Neuronal stem cell (in vitro differentiated cells): Measurements from ENCODE around the gene SEMA6A.

Experiments
- DNase-seq: peaks from one replicate; pipeline ENCODE4 v3.0.0-alpha.2; 2013; ENCODE audit warnings: low spot score
- H2AFZ ChIP-seq: one replicate; pipeline ENCODE4 v1.6.1; 2013; ENCODE audit warnings: mild to moderate bottlenecking, low read length, inconsistent platforms
- H2AK5ac ChIP-seq: 2 replicates; pipeline ENCODE4 v1.6.1; 2013; ENCODE audit warnings: low read depth, mild to moderate bottlenecking, inconsistent platforms, low read length, moderate library complexity, mixed read lengths
- H2BK120ac ChIP-seq: 2 replicates; pipeline ENCODE4 v1.6.1; 2013; ENCODE audit warnings: low read depth, mild to moderate bottlenecking, inconsistent platforms, low read length, moderate library complexity, mixed read lengths
- H2BK12ac ChIP-seq: one replicate; pipeline ENCODE4 v1.6.1; 2013; ENCODE audit warnings: low read length, inconsistent platforms
- H2BK15ac ChIP-seq: 2 replicates; pipeline ENCODE4 v1.6.1; 2013; ENCODE audit warnings: mild to moderate bottlenecking, low read length, inconsistent platforms, mixed read lengths
- H2BK5ac ChIP-seq: one replicate; pipeline ENCODE4 v1.6.1; 2013; ENCODE audit warnings: inconsistent platforms, mild to moderate bottlenecking, low read length, moderate library complexity
- H3K14ac ChIP-seq: one replicate; pipeline ENCODE4 v1.6.1; 2013; ENCODE audit warnings: low read length, inconsistent platforms
- H3K18ac ChIP-seq: 2 replicates; pipeline ENCODE4 v1.6.1; 2013; ENCODE audit warnings: low read length, inconsistent platforms
- H3K23ac ChIP-seq: 2 replicates; pipeline ENCODE4 v1.6.1; 2013; ENCODE audit warnings: low read depth, mild to moderate bottlenecking, mixed read lengths, low read length, inconsistent platforms; ENCODE audit not compliant: poor library complexity
- H3K27ac ChIP-seq: replicated peaks from 3 replicates; pipeline ENCODE4 v1.5.1; 2013; ENCODE audit warnings: low read length, inconsistent platforms
- H3K27me3 ChIP-seq, 3 experiments: 2 replicates each; pipeline ENCODE4 v1.6.1; 2013; ENCODE audit warnings: low read length in 3 of 3, mild to moderate bottlenecking in 2 of 3, inconsistent platforms in 1 of 3, low read depth in 1 of 3, mixed read lengths in 1 of 3, moderate library complexity in 1 of 3; ENCODE audit not compliant: control insufficient read depth in 3 of 3, insufficient read depth in 3 of 3
- H3K36me3 ChIP-seq, 2 donors: replicated peaks in 1 of 2; 2 replicates each; pipeline ENCODE4 v1.6.1; 2013; ENCODE audit warnings: low read length in 2 of 2; ENCODE audit not compliant: control insufficient read depth in 2 of 2, insufficient read depth in 2 of 2
- H3K4ac ChIP-seq: 2 replicates; pipeline ENCODE4 v1.6.1; 2013; ENCODE audit warnings: inconsistent platforms, mild to moderate bottlenecking, low read length, moderate library complexity
- H3K4me1 ChIP-seq, 2 donors: 1 replicate in 1 of 2; 2 replicates in 1 of 2; pipeline ENCODE4 v1.6.1; 2013; ENCODE audit warnings: low read length in 2 of 2, low read depth in 1 of 2; ENCODE audit not compliant: control insufficient read depth in 2 of 2, insufficient read depth in 1 of 2
- H3K4me2 ChIP-seq: one replicate; pipeline ENCODE4 v1.6.1; 2013; ENCODE audit warnings: mild to moderate bottlenecking, low read length, inconsistent platforms; ENCODE audit not compliant: insufficient read depth, poor library complexity, severe bottlenecking
- H3K4me3 ChIP-seq, 2 donors: 2 replicates each; pipeline ENCODE4 v1.5.1; 2013; ENCODE audit warnings: low read length in 2 of 2, mild to moderate bottlenecking in 2 of 2, inconsistent platforms in 1 of 2, moderate library complexity in 1 of 2
- H3K79me1 ChIP-seq: one replicate; pipeline ENCODE4 v1.6.1; 2013; ENCODE audit warnings: low read depth, mild to moderate bottlenecking, inconsistent platforms, low read length, moderate library complexity
- H3K9ac ChIP-seq: one replicate; pipeline ENCODE4 v1.6.1; 2013; ENCODE audit warnings: mild to moderate bottlenecking, low read depth, low read length, inconsistent platforms; ENCODE audit not compliant: poor library complexity
- H3K9me3 ChIP-seq, 2 donors: replicated peaks in 1 of 2; 2 replicates each; pipeline versions ENCODE3 to v1.6.1; 2013; ENCODE audit warnings: low read length in 2 of 2, mild to moderate bottlenecking in 2 of 2, inconsistent platforms in 1 of 2, low read depth in 1 of 2, mixed read lengths in 1 of 2, moderate library complexity in 1 of 2; ENCODE audit not compliant: control insufficient read depth in 2 of 2, insufficient read depth in 1 of 2
- H4K8ac ChIP-seq: one replicate; pipeline ENCODE4 v1.6.1; 2013; ENCODE audit warnings: low read depth, mild to moderate bottlenecking, inconsistent platforms, low read length, moderate library complexity
- H4K91ac ChIP-seq: one replicate; pipeline ENCODE4 v1.6.1; 2013; ENCODE audit warnings: low read length, low read depth, mild to moderate bottlenecking, inconsistent platforms; ENCODE audit not compliant: poor library complexity
- WGBS, 2 donors: extraction: QIAGEN DNeasy Blood & Tissue Kit; methylation state at CpG; one replicate each; pipeline ENCODE4 v1.1.7; 2013; ENCODE audit warnings: missing lambda C conversion rate in 2 of 2, mixed read lengths in 1 of 2; ENCODE audit not compliant: insufficient read length in 2 of 2, insufficient replicate concordance in 1 of 2; ENCODE audit errors: extremely low coverage in 2 of 2; 5-methylcytosine and 5-hydroxymethylcytosine counted together

The SEMA6A gene

GRCh38 chr5:116616876-116617275 is 42.3 kb upstream of the SEMA6A start:
- Histone ChIP-seq H3K4me2 (no peak overlapping the region), H3K9ac (no peak overlapping the region), H4K91ac (no peak overlapping the region), H3K27ac (no peak overlapping the region), H3K14ac (no peak overlapping the region), H2BK120ac (no peak overlapping the region), H2BK15ac (no peak overlapping the region), H3K27me3 (no peaks in the 10 kb centered on the region), H2BK5ac (no peak overlapping the region), H3K9me3 (no peaks in the 10 kb centered on the region), H3K4me3 (no peak overlapping the region), H2AK5ac (no peak overlapping the region), H3K4ac (no peak overlapping the region), H3K36me3 (no peaks in the 10 kb centered on the region), H3K4me1 (peaks cover 4 to 7% of the 10 kb centered on the region in 2 donors), H2BK12ac (no peak overlapping the region), H2AFZ (no peak overlapping the region), H4K8ac (no peak overlapping the region), H3K79me1 (no peaks in the 10 kb centered on the region), H3K23ac (no peak overlapping the region), H3K18ac (no peak overlapping the region)
- no CpG with 5 or more reads among the region's 1 CpG for WGBS, 2 donors
- DNase-seq: no peak

DNA sequence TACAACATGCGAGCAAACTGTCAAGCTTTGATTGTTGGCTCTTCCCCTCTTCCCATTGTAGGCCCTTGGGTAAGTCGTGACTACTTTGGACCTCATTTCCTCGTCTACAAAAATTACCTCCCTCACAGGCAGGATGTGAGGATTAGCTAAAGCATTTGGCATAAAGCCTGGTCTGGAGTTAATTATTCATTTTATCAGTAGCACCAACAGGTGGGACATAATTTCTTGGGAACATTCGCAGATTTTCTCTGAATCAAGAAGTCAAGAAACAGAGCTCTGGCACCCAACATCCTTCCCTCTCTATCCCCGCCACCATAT is 39.9 kb upstream of the SEMA6A start:
- no peak overlapping the region for H3K4ac ChIP-seq
- H2AFZ ChIP-seq: no peak overlapping the region
- H4K8ac ChIP-seq: no peak overlapping the region
- H4K91ac ChIP-seq: no peak overlapping the region
- H3K4me1 ChIP-seq: peaks cover 0 to 2% of the 10 kb centered on the region in 2 donors
- no peak overlapping the region for H2AK5ac ChIP-seq
- H3K23ac ChIP-seq: no peak overlapping the region
- H3K36me3 ChIP-seq: no peaks in the 10 kb centered on the region
- no peak overlapping the region for H2BK12ac ChIP-seq
- H3K9ac ChIP-seq: no peak overlapping the region
- H2BK15ac ChIP-seq: no peak overlapping the region
- H3K4me2 ChIP-seq: no peak overlapping the region
- H3K18ac ChIP-seq: no peak overlapping the region
- H2BK5ac ChIP-seq: no peak overlapping the region
- no peak overlapping the region for H3K27ac ChIP-seq
- no CpG with 5 or more reads among the region's 5 CpGs for WGBS, 2 donors
- no peaks in the 10 kb centered on the region for H3K79me1 ChIP-seq
- H3K14ac ChIP-seq: no peak overlapping the region
- no peaks in the 10 kb centered on the region for H3K9me3 ChIP-seq
- no peaks in the 10 kb centered on the region for H3K27me3 ChIP-seq
- no peak overlapping the region for H2BK120ac ChIP-seq
- DNase-seq: no peak
- H3K4me3 ChIP-seq: no peak overlapping the region

GRCh38 chr5:116613445-116613844 is 38.8 kb upstream of the SEMA6A start:
- H3K27me3 ChIP-seq: no peaks in the 10 kb centered on the region
- no CpG with 5 or more reads among the region's 1 CpG for WGBS, 2 donors
- no peak overlapping the region for H2BK12ac ChIP-seq
- H3K9ac ChIP-seq: no peak overlapping the region
- no peaks in the 10 kb centered on the region for H3K36me3 ChIP-seq
- no peak overlapping the region for H3K4me2 ChIP-seq
- no peaks in the 10 kb centered on the region for H3K79me1 ChIP-seq
- H3K18ac ChIP-seq: no peak overlapping the region
- no peak overlapping the region for H3K23ac ChIP-seq
- H4K91ac ChIP-seq: no peak overlapping the region
- H2AK5ac ChIP-seq: no peak overlapping the region
- no peak for DNase-seq
- H3K4me1 ChIP-seq: peaks cover 0 to 2% of the 10 kb centered on the region in 2 donors
- H4K8ac ChIP-seq: no peak overlapping the region
- no peaks in the 10 kb centered on the region for H3K9me3 ChIP-seq
- no peak overlapping the region for H2BK15ac ChIP-seq
- no peak overlapping the region for H3K4me3 ChIP-seq
- H2BK120ac ChIP-seq: no peak overlapping the region
- H3K14ac ChIP-seq: no peak overlapping the region
- H3K27ac ChIP-seq: no peak overlapping the region
- H2AFZ ChIP-seq: no peak overlapping the region
- H3K4ac ChIP-seq: no peak overlapping the region
- no peak overlapping the region for H2BK5ac ChIP-seq

DNA sequence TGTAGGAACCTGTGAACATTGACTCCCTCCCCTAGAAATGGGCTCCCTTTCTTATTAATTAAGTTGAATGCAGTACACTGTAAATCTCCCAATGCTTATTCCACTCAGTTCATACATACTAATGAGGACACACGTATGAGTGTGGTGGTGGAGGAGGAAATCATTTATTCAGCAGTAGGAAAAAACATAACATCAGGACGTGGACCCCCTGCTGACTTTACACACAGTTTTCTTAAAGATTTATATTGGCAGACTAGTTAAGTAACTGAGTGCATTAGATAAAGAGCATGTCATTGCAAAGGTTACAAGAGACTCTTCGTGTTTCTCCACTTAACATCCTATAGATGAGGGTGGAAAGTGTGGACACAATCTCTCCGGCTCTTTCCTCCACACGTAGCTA is 37.8 kb upstream of the SEMA6A start:
- Histone ChIP-seq H4K91ac (no peak overlapping the region), H3K27ac (no peak overlapping the region), H3K4me1 (peaks cover 0 to 2% of the 10 kb centered on the region in 2 donors), H3K14ac (no peak overlapping the region), H3K36me3 (no peaks in the 10 kb centered on the region), H3K9me3 (peaks cover 0 to 3% of the 10 kb centered on the region in 2 donors), H3K23ac (no peak overlapping the region), H3K4ac (no peak overlapping the region), H2BK12ac (no peak overlapping the region), H2BK15ac (no peak overlapping the region), H2AFZ (no peak overlapping the region), H2BK120ac (no peak overlapping the region), H3K18ac (no peak overlapping the region), H4K8ac (no peak overlapping the region), H3K4me2 (no peak overlapping the region), H3K79me1 (no peaks in the 10 kb centered on the region), H3K9ac (no peak overlapping the region), H2BK5ac (no peak overlapping the region), H2AK5ac (no peak overlapping the region), H3K27me3 (no peaks in the 10 kb centered on the region), H3K4me3 (no peak overlapping the region)
- WGBS, 2 donors: no CpG with 5 or more reads among the region's 5 CpGs
- no peak for DNase-seq
